GM19328 (cell line): ENCODE results near the gene ROS1.
"Not testable (repeated sequence)": the region's sequence is repeated elsewhere in the genome, so short reads cannot be mapped to it uniquely, and the experiment has no call there.

ENCODE experiments used
- ATAC-seq: cut with Tn5 transposase; IDR thresholded peaks from one replicate; pipeline ENCODE4 v1.9.1; 2021; ENCODE audit warnings: mild to moderate bottlenecking, moderate library complexity; ENCODE audit not compliant: unreplicated experiment

Gene ROS1

DNA sequence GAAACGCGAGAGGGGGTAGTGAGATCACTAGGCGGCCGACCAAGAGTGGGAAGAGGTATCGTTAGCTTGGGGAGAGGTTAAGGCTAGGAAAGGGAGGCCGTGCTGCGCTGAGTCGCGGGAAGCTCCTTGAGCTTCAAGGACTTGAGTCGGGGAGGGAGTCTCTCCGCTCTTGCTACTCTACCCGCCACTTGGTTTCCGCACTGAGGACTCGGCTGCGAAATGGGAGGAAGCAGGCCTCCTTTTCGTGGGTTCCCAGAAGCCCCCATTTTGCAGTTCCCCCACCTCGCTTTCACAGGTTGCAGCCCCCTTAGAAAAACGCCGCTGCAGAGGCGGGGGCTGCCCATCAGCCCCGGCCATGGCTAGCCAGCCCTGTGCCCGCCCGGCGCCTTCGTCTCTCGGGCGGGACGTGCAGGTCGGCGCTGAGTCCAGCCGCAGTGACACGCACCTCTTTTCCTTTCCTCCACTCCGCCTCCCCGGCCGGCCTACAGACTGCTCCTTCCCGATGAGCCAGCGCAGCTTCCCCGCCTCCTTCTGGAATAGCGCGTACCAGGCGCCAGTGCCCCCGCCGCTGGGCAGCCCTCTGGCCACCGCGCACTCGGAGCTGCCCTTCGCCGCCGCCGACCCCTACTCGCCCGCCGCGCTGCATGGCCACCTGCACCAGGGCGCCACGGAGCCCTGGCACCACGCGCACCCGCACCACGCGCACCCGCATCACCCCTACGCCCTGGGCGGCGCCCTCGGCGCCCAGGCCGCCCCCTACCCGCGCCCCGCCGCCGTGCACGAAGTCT, 155.5 kb downstream of the ROS1 start:
- ATAC-seq, result no peak

DNA sequence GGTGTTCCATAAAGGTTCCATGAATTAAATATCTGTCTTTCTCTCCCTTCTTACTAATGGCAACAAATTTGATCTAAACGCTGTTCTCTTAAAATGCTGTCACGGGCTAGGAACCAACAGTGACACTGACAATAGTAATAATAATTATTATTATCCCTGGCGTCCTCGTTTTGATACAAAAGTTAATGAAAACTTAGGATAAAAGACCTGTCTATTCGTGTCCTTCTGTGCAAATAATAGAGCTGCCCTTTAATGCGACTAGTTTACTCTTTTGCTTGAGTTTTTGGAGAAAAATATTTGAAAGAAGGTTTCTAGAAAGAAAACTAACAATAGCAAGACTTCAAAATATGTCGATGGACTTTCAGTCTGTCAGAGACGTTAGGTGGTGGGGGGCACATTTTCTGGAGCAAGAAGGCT, 156.1 kb downstream of the ROS1 start:
- ATAC-seq, result no peak

DNA sequence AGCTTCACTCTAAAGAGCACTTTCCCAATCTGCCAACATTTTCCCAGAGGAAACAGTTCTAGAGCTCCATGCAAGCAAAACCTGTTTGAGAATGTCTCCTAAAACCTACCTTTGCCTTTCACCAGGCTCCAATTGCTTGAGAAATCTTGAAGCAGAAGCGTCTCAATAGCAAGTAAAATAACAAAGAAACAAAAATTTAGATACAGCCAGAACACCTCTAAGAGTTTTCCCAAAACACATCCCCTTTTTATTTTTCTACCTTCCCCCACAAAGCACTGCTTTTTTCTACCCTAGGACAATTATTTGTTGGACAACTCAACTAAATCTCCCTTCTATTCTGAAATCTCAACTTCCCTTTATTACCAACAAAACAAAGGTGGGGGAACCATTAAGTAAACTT, 156.8 kb downstream of the ROS1 start:
- no peak for ATAC-seq

DNA sequence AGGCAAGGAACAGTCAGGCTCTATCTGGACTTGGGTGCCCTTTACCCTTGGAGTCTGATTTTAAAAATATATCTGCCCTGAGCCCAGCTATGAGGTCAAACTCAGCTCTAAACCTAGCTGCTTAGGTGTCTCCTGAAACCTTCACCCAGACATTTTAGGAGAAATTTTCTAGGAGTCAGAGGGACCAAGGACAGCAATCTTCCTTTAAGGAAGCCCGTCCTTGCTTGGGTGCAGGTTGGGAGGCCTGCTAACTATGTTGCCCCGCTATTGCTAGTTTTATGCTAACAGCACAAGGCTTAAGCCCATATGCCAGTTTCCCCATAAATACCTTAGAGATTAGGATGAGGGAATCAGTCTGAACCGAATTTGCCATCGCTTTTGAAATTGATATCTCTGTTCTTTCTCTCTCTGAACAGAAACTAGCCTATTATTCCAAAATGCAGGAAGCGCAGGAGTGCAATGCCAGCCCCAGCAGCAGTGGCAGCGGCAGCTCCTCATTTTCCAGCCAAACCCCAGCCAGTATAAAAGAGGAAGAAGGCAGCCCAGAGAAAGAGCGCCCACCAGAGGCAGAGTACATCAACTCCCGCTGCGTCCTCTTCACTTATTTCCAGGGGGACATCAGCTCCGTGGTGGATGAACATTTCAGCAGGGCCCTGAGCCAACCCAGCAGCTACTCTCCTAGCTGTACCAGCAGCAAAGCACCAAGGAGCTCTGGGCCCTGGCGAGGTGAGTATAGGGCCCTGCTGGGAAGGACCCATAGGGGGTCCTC, 157.8 kb downstream of the ROS1 start:
- no peak for ATAC-seq

DNA sequence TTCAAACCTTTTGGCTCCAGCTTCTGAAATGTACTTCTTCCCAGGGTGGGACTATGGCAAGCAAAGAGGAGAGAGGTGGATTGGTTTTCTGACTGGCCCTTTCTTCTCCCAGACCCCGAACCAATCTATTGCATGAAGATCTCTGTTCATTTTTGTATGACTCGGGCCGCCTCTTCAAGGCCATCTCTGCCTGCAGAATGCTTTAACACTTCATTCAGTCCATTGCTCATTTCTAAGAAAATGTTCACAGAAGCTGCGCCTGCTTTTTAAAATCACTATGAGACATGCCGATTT, 158.7 kb downstream of the ROS1 start:
- ATAC-seq, result no peak

DNA sequence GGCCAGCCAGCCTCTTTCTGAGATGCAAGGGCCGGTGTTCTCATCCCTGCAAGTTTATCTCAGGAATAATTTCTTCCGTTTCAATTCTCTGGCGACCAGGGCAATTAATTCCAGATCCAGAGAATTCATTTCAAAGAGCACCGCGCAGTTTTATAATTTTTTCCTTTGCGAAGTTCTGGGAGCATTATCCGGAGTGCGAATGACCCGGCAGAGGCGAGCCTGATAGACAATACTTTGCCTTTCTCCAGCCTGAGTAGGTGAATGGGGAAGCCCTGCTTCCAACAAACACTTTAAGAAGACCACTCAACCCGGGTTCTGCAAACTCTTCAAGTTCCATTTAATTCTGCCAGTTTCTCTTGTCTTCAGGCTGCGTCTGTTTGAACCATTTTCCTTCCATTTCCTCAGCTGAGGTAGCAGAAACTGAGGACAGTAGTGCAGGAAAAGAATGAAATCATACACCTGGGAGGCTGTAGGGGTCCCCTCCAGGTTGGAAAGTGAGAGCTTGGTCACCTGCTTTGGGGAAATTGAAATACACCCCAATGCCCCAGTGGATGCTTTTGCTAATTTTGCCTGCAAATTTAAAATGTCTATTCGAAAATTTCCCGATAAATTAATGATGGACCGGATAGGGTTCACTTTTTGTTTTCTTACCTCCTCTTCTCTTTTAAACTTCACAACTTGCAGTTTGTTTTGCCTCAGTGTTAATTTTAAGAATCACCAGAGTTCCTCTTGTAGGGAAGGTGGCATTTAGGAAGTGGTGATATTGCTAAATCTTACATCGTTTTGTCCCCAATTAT, 159.3 kb downstream of the ROS1 start:
- no peak for ATAC-seq

DNA sequence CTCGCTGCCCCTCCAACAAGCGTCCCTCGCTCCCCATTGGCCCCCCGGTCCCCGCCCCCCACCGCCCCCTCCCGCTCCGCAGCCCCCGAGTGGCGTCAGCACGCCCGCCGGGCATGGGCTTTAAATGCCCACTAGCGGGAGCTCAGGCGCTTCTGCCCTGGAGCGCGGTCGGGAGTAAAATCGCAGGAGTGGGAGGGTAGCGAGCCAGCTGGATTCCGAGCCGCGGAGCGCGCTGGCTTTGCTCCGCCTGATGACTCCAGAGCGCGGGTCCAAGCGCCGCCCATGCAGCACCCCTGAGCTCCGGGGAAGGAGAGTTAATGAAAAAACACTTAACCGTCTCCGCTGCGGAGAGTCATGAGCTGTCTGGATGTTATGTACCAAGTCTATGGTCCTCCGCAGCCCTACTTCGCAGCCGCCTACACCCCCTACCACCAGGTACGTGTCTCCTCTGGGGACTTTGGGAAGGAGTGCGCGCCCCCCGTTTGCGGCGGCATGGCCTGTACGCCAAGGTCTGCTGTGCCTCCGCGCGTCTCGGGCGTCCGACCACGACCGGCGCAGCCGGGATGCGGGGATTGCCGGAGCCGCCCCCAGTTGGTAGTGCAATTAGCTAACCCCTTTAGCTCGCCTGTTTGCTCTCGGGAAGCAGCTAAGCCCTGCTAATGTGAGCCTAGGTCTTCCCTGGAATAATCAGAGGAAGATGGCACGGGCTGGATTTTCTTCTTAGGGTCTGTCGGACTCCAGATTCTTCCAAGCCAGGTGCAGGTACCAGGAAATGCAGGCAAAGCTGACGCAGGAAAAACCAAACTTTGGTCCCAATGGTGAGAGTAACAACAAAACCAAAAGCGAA, 160.1 kb downstream of the ROS1 start, which contains the start of gene VGLL2:
VGLL2 (plus strand) TSS at position 149 of the 847 bp plus-strand sequence; CDS start at position 355, 206 bp downstream.
- no peak for ATAC-seq

DNA sequence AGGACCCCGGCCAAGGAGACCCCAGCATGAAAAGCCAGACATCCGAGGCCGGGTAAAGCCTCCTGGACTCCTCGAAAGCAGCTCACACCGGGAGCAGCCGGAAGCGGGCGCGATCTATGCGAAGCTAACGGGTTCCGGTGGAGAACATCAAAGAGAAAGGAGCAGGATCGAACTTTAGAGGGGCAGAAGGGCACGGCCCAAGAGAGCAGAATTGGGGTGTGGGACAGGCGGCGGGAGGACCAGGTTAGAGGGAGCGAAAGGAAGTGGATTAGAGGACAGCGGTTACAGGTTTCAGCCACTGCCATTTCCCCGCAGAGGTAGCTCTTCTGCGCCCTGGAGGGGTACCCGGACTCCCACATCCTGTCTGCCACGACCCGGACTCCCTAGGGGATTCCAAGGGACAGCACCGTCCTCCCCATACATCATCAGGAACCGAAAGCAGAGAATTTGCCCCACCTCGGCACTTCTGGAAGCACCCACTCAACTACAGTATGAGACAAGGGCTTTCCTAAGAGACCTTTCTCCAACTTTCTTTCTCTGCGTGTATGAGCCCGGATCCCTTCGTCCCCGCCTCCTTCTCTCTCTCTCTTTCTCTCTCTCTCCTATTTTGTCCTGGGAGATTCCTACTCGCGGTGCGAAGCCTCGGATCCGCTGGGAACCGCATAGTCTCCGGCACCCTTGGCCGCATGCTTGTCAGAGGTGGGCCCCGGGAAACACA, 160.9 kb downstream of the ROS1 start:
- ATAC-seq, result no peak

DNA sequence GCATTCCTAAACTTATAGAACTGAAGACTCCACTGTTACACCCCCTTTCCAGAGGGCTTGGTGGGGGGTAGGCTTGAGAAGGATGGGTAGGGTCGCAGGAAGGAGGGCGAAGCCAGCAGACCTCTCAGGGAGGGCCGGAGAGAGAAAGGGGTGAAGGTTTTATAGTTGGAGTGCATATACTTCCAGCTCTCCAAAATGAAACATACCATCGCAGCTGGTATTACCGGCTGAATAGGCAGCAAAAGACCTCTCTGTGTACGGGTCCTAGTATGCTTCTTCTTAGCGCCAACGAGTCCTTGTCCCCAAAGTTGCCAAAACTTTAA, 161.4 kb downstream of the ROS1 start:
- ATAC-seq, result no peak

DNA sequence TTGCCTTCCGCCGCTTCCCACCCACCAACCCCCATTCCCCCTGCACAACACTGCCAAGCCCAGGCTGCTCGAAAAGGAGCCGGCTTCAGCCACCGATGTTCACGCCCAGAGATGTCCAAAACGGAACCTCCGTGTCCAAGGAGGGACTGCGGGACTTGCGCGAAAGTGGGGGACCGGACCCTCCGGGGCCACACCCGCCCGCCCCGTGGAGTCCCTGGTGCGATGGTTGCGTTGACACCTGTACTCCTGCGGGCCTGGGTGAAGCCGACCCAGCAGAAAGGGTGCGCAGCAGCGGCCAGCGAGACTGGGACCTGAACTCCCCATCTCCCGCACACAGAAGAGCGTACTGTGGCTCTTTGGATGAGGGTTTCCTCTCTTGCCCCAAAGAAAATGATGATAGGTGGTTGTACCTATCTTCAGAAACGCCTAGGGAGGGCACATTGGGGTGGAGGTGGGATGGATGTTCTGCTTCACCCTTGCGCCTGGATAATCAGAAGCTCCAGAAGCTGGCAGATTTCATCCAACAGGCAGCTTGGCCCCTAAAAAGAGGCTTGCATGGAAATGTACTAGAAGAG, 162.3 kb downstream of the ROS1 start:
- no peak for ATAC-seq

DNA sequence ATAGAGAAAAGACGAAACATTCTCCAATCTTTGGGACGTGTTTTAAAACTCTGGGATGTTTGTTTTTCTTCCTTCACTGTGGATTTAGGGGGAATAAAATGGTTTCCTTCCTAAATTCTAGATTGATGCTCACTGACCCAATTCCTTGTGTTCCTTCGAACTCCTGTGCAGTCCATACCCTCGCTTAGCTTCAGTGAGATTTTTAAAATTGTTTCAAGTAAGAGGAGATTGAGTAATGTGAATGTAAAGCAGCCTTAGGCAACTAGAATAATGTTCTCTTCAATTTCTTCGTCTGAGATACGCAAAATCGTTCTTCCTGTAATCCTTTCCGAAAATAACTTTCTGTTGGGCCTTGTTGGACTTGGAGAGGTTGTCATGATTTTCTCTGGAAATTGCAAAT, 162.9 kb downstream of the ROS1 start:
- ATAC-seq, result no peak

DNA sequence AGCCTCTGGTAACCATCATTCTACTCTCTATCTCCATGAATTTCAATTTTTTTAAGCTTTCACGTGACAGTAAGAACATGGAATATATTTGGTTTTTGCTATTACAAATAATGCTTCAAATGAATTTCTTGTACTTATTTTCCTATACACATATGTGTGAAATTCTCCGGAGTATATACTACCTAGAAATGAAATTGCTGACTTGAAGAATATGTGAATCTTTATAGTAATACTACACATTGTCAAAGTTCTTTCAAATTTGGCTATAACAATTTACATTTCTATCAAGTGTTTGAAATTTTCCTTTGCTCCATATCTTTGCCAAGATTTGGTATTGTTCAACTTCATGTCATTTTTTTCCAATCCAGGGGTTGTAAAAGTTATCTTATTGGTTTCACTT, 172.0 kb downstream of the ROS1 start:
- ATAC-seq, result no peak

DNA sequence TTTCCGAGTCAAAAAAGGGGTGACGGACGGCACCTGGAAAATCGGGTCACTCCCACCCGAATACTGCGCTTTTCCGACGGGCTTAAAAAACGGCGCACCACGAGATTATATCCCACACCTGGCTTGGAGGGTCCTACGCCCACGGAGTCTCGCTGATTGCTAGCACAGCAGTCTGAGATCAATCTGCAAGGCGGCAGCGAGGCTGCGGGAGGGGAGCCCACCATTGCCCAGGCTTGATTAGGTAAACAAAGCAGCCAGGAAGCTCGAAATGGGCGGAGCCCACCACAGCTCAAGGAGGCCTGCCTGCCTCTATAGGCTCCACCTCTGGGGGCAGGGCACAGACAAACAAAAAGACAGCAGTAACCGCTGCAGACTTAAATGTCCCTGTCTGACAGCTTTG, 180.8 kb downstream of the ROS1 start:
- ATAC-seq, result not testable (repeated sequence)

DNA sequence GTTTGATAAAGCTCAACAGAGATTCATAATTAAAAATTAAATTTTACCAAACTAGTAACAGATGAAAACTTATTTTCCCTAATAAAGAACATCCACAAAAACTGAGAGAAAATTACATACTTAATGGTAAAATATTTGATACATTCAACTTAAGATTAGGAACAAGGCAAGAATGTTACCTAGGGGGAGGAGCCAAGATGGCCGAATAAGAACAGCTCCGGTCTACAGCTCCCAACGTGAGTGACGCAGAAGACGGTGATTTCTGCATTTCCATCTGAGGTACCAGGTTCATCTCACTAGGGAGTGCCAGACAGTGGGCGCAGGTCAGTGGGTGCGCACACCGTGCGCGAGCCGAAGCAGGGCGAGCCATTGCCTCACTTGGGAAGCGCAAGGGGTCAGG, 181.2 kb downstream of the ROS1 start:
- not testable (repeated sequence) for ATAC-seq
